Measurements from ENCODE around the gene MAMDC2.
"Not testable (repeated sequence)": the region's sequence is repeated elsewhere in the genome, so short reads cannot be mapped to it uniquely, and the experiment has no call there.

MAMDC2 gene

DNA sequence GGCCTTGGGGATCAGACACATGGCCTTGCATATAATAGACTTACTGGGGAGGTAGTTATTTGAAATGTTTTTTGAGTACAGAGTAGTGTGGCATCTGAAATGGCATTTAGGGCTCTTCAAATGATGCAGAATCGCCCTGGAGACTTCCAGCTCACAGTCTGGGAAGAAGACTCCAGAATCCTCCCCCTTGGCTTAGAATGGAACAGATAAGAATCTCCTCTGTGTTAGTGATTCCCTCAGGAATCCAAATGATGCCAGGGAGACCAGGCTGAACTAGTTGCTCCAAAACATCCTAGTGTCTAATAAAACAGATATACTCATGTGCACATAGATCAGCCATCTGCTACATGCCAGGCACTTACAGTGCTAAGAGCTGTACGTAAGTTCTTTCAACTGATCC lies 176.6 kb downstream of the MAMDC2 start:
- H3K9ac ChIP-seq (ENCODE audit: insufficient read length, low read depth): no peak overlapping the region
- H3K36me3 ChIP-seq (ENCODE audit: insufficient read depth, insufficient read length, low read length): no peaks in the 10 kb centered on the region
- no peaks in the 10 kb centered on the region for H3K27me3 ChIP-seq (ENCODE audit: insufficient read depth, insufficient read length)
- H3K4me3 ChIP-seq (ENCODE audit: insufficient read length, low read depth): no peak overlapping the region
- no peaks in the 10 kb centered on the region for H3K4me1 ChIP-seq (ENCODE audit: insufficient read depth, insufficient read length)
- no peak for DNase-seq (ENCODE audit: low read depth, low spot score)
- peaks cover 4% of the 10 kb centered on the region; the same call in 1 of the 2 replicates for H3K9me3 ChIP-seq (ENCODE audit: insufficient read depth, low read length)
- TF ChIP-seq SUZ12 (IDR thresholded peaks at IDR 0.05; ENCODE audit: extremely low read depth, insufficient read depth, insufficient read length): no peak
- no peak for TF ChIP-seq YY1 (IDR thresholded peaks at IDR 0.05; ENCODE audit: insufficient read depth, insufficient read length)
- no peak for TF ChIP-seq ZNF274 (IDR thresholded peaks at IDR 0.05; ENCODE audit: low read depth, low read length)

DNA sequence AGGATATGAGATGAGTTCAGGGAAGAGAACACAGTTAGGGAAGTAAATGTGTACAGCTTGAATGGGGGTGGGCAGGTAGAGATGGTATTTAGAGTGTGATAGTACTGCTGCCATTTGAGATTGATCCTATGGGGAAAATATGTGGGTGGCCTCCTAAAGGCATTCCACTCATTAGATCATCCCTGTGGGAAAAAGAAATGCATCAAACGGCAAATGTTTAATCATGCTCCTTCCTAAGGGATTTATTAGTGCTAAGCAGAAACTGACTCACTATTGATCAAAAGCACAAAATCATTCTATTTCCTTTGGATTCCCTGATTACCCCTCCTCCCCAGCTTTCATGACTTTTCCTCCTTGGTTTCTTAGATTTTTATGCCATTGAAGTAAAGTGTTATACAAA lies 178.7 kb downstream of the MAMDC2 start:
- Histone ChIP-seq H3K9ac (ENCODE audit: insufficient read length, low read depth) (no peak overlapping the region), H3K36me3 (ENCODE audit: insufficient read depth, insufficient read length, low read length) (no peaks in the 10 kb centered on the region), H3K4me1 (ENCODE audit: insufficient read depth, insufficient read length) (no peaks in the 10 kb centered on the region), H3K9me3 (ENCODE audit: insufficient read depth, low read length) (no peaks in the 10 kb centered on the region), H3K27me3 (ENCODE audit: insufficient read depth, insufficient read length) (no peaks in the 10 kb centered on the region), H3K4me3 (ENCODE audit: insufficient read length, low read depth) (no peak overlapping the region)
- TF ChIP-seq YY1 (IDR thresholded peaks at IDR 0.05; ENCODE audit: insufficient read depth, insufficient read length) (no peak), ZNF274 (IDR thresholded peaks at IDR 0.05; ENCODE audit: low read depth, low read length) (no peak), SUZ12 (IDR thresholded peaks at IDR 0.05; ENCODE audit: extremely low read depth, insufficient read depth, insufficient read length) (no peak)
- DNase-seq (ENCODE audit: low read depth, low spot score): no peak

- no peak for DNase-seq (ENCODE audit: low read depth, low spot score)
- H3K4me3 ChIP-seq (ENCODE audit: insufficient read length, low read depth): no peak overlapping the region
- H3K9me3 ChIP-seq (ENCODE audit: insufficient read depth, low read length): no peaks in the 10 kb centered on the region
- no peaks in the 10 kb centered on the region for H3K36me3 ChIP-seq (ENCODE audit: insufficient read depth, insufficient read length, low read length)
- TF ChIP-seq SUZ12 (IDR thresholded peaks at IDR 0.05; ENCODE audit: extremely low read depth, insufficient read depth, insufficient read length) (no peak), ZNF274 (IDR thresholded peaks at IDR 0.05; ENCODE audit: low read depth, low read length) (no peak), YY1 (IDR thresholded peaks at IDR 0.05; ENCODE audit: insufficient read depth, insufficient read length) (no peak)
- H3K4me1 ChIP-seq (ENCODE audit: insufficient read depth, insufficient read length): no peaks in the 10 kb centered on the region
- H3K27me3 ChIP-seq (ENCODE audit: insufficient read depth, insufficient read length): no peaks in the 10 kb centered on the region
- no peak overlapping the region for H3K9ac ChIP-seq (ENCODE audit: insufficient read length, low read depth)
These were observed 184.5 kb downstream of the MAMDC2 start for GRCh38 chr9:70228118-70228517.

DNA sequence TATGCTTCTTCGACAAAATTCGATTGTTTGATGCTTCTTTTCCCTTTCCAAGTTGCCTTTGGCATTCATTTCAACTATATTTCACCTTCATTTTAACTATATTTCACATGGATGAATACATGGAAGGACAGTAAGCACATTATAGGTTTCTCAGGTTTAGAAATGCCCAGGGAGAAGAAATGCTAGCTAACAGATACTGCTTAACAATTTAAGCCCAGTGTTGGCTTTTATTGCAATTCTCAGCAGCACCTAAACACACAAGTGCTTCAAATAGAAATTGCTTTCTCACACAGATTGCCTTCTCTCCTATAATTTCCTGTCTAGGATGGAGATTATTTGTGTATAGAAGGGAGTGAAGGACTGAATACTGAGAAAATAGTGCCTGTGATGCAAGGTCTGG lies 185.0 kb downstream of the MAMDC2 start:
- TF ChIP-seq SUZ12 (IDR thresholded peaks at IDR 0.05; ENCODE audit: extremely low read depth, insufficient read depth, insufficient read length) (no peak), ZNF274 (IDR thresholded peaks at IDR 0.05; ENCODE audit: low read depth, low read length) (no peak), YY1 (IDR thresholded peaks at IDR 0.05; ENCODE audit: insufficient read depth, insufficient read length) (no peak)
- Histone ChIP-seq H3K27me3 (ENCODE audit: insufficient read depth, insufficient read length) (no peaks in the 10 kb centered on the region), H3K4me3 (ENCODE audit: insufficient read length, low read depth) (no peak overlapping the region), H3K9me3 (ENCODE audit: insufficient read depth, low read length) (no peaks in the 10 kb centered on the region), H3K4me1 (ENCODE audit: insufficient read depth, insufficient read length) (no peaks in the 10 kb centered on the region), H3K36me3 (ENCODE audit: insufficient read depth, insufficient read length, low read length) (no peaks in the 10 kb centered on the region), H3K9ac (ENCODE audit: insufficient read length, low read depth) (no peak overlapping the region)
- DNase-seq (ENCODE audit: low read depth, low spot score): no peak

- TF ChIP-seq YY1 (IDR thresholded peaks at IDR 0.05; ENCODE audit: insufficient read depth, insufficient read length): no peak
- TF ChIP-seq SUZ12 (IDR thresholded peaks at IDR 0.05; ENCODE audit: extremely low read depth, insufficient read depth, insufficient read length): no peak
- TF ChIP-seq ZNF274 (IDR thresholded peaks at IDR 0.05; ENCODE audit: low read depth, low read length): no peak
- H3K27me3 ChIP-seq (ENCODE audit: insufficient read depth, insufficient read length): no peaks in the 10 kb centered on the region
- H3K9ac ChIP-seq (ENCODE audit: insufficient read length, low read depth): no peak overlapping the region
- DNase-seq (ENCODE audit: low read depth, low spot score): no peak
- H3K4me1 ChIP-seq (ENCODE audit: insufficient read depth, insufficient read length): no peaks in the 10 kb centered on the region
- no peak overlapping the region for H3K4me3 ChIP-seq (ENCODE audit: insufficient read length, low read depth)
- no peaks in the 10 kb centered on the region for H3K36me3 ChIP-seq (ENCODE audit: insufficient read depth, insufficient read length, low read length)
- H3K9me3 ChIP-seq (ENCODE audit: insufficient read depth, low read length): 0 out of 2 replicates have a peak, but pooled peaks cover 2% of the 10 kb centered on the region
These were observed 185.4 kb downstream of the MAMDC2 start for GRCh38 chr9:70229026-70229425.

DNA sequence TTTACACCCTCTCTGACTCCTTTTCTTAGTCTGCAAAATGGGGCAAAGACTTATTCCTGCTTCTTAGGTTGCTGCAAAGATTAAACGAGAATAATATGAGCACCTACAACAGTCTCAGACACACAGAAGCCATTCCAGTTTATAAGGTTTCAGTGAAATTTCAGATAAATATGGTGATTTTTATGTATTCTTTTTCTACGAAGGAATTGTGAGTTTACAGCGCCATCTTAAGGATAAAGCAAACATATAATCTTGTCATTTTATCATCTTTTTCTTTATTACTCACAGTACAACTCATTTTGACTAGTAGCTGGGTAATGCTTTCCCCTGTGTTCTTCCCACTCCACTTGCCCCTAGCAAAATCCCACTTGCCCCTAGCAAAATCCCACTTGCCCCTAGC lies 185.9 kb downstream of the MAMDC2 start:
- no peaks in the 10 kb centered on the region for H3K27me3 ChIP-seq (ENCODE audit: insufficient read depth, insufficient read length)
- TF ChIP-seq SUZ12 (IDR thresholded peaks at IDR 0.05; ENCODE audit: extremely low read depth, insufficient read depth, insufficient read length) (no peak), YY1 (IDR thresholded peaks at IDR 0.05; ENCODE audit: insufficient read depth, insufficient read length) (no peak), ZNF274 (IDR thresholded peaks at IDR 0.05; ENCODE audit: low read depth, low read length) (no peak)
- DNase-seq (ENCODE audit: low read depth, low spot score): no peak

GRCh38 chr9:70232476-70232875 lies 188.8 kb downstream of the MAMDC2 start:
- no peaks in the 10 kb centered on the region for H3K27me3 ChIP-seq (ENCODE audit: insufficient read depth, insufficient read length)
- no peak overlapping the region for H3K4me3 ChIP-seq (ENCODE audit: insufficient read length, low read depth)
- H3K36me3 ChIP-seq (ENCODE audit: insufficient read depth, insufficient read length, low read length): no peaks in the 10 kb centered on the region
- H3K4me1 ChIP-seq (ENCODE audit: insufficient read depth, insufficient read length): no peaks in the 10 kb centered on the region
- H3K9ac ChIP-seq (ENCODE audit: insufficient read length, low read depth): no peak overlapping the region
- H3K9me3 ChIP-seq (ENCODE audit: insufficient read depth, low read length): 0 out of 2 replicates have a peak, but pooled peaks cover 4% of the 10 kb centered on the region
- no peak for DNase-seq (ENCODE audit: low read depth, low spot score)
- TF ChIP-seq SUZ12 (IDR thresholded peaks at IDR 0.05; ENCODE audit: extremely low read depth, insufficient read depth, insufficient read length): no peak
- TF ChIP-seq ZNF274 (IDR thresholded peaks at IDR 0.05; ENCODE audit: low read depth, low read length): no peak
- TF ChIP-seq YY1 (IDR thresholded peaks at IDR 0.05; ENCODE audit: insufficient read depth, insufficient read length): no peak

More for the DNA sequence above, 185.9 kb downstream of the MAMDC2 start:
- Histone ChIP-seq H3K4me1 (ENCODE audit: insufficient read depth, insufficient read length) (no peaks in the 10 kb centered on the region), H3K9me3 (ENCODE audit: insufficient read depth, low read length) (0 out of 2 replicates have a peak, but pooled peaks cover 4% of the 10 kb centered on the region), H3K36me3 (ENCODE audit: insufficient read depth, insufficient read length, low read length) (no peaks in the 10 kb centered on the region), H3K9ac (ENCODE audit: insufficient read length, low read depth) (no peak overlapping the region), H3K4me3 (ENCODE audit: insufficient read length, low read depth) (no peak overlapping the region)

DNA sequence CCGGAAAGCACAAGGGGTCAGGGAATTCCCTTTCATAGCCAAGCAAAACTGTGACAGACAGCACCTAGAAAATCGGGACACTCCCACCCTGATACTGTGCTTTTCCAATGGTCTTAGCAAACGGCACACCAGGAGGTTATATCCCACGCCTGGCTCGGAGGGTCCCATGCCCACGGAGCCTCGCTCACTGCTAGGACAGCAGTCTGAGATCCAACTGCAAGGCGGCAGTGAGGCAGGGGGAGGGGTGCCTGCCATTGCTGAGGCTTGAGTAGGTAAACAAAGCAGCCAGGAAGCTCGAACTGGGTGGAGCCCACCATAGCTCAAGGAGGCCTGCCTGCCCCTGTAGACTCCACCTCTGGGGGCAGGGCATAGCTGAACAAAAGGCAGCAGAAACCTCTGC lies 190.6 kb downstream of the MAMDC2 start:
- not testable (repeated sequence) for H3K36me3 ChIP-seq (ENCODE audit: insufficient read depth, insufficient read length, low read length); H3K4me1 ChIP-seq (ENCODE audit: insufficient read depth, insufficient read length); H3K4me3 ChIP-seq (ENCODE audit: insufficient read length, low read depth); H3K9me3 ChIP-seq (ENCODE audit: insufficient read depth, low read length); H3K27me3 ChIP-seq (ENCODE audit: insufficient read depth, insufficient read length); H3K9ac ChIP-seq (ENCODE audit: insufficient read length, low read depth)
- DNase-seq (ENCODE audit: low read depth, low spot score): peak; percentile 15

GRCh38 chr9:70245952-70246351 lies 202.3 kb downstream of the MAMDC2 start:
- not testable (repeated sequence) for H3K27me3 ChIP-seq (ENCODE audit: insufficient read depth, insufficient read length); H3K4me1 ChIP-seq (ENCODE audit: insufficient read depth, insufficient read length); H3K4me3 ChIP-seq (ENCODE audit: insufficient read length, low read depth); H3K36me3 ChIP-seq (ENCODE audit: insufficient read depth, insufficient read length, low read length); H3K9ac ChIP-seq (ENCODE audit: insufficient read length, low read depth); H3K9me3 ChIP-seq (ENCODE audit: insufficient read depth, low read length); DNase-seq (ENCODE audit: low read depth, low spot score)
